B cell (primary cell): Measurements from ENCODE around the gene IL31. TPM values are rescaled to one million over a fixed set of nuclear protein-coding genes. Genes with fewer than 3 reads are reported as not detected.
A peak's percentile ranks its signal among the peaks of the same experiment; 100 is the strongest.
"Not testable (repeated sequence)": the region's sequence is repeated elsewhere in the genome, so short reads cannot be mapped to it uniquely, and the experiment has no call there.

ENCODE experiments used
- ATAC-seq: fragments of 200-7000 bp; cut with Tn5 transposase; one replicate; pipeline ENCODE4 v1.10.0; 2021; ENCODE audit warnings: low read depth, mild to moderate bottlenecking, moderate number of reproducible peaks, moderate library complexity
- CTCF ChIA-PET: fragments of 350-600 bp; sonication (Branson Sonifier 250); formaldehyde crosslinking; loops from one replicate; lab custom pipeline; 2021; ENCODE audit warnings: antibody characterized with exemption, inconsistent platforms; lab: Charles Lee
- POLR2A ChIA-PET: fragments of 350-600 bp; sonication (Branson Sonifier 250); formaldehyde crosslinking; loops from one replicate; lab custom pipeline; 2021; ENCODE audit warnings: antibody characterized with exemption; lab: Charles Lee
- DNase-seq: peaks from one replicate; pipeline ENCODE4 v3.0.0; 2013
- H2AFZ ChIP-seq: 2 replicates; pipeline ENCODE4 v1.6.1; 2012; ENCODE audit warnings: mild to moderate bottlenecking, low read depth, low read length; ENCODE audit not compliant: insufficient read depth, poor library complexity, severe bottlenecking
- H3K27ac ChIP-seq, 2 donors: 1 replicate in 1 of 2; 2 replicates in 1 of 2; pipeline ENCODE4 v1.5.1; 2012 to 2013; ENCODE audit warnings: low read length in 2 of 2, mild to moderate bottlenecking in 2 of 2, moderate library complexity in 1 of 2
- H3K27me3 ChIP-seq, 4 experiments: fragments of 200-600 bp in 1 of 4; sonication (generic) in 1 of 4; replicated peaks in 1 of 4; 1 replicate in 2 of 4; 2 replicates in 2 of 4; pipeline versions ENCODE4 v1.6.1 to v1.7.0; 2013 to 2016; ENCODE audit warnings: low read length in 3 of 4, mild to moderate bottlenecking in 2 of 4, mixed read lengths in 1 of 4, moderate library complexity in 1 of 4; ENCODE audit not compliant: insufficient read depth in 4 of 4, control insufficient read depth in 3 of 4; ENCODE audit errors: control extremely low read depth in 1 of 4
- H3K36me3 ChIP-seq, 2 experiments: replicated peaks in 1 of 2; 1 replicate in 1 of 2; 2 replicates in 1 of 2; pipeline versions ENCODE4 v1.6.1 to v1.7.1; 2013; ENCODE audit warnings: low read length in 1 of 2; ENCODE audit not compliant: insufficient read depth in 2 of 2, control insufficient read depth in 1 of 2; ENCODE audit errors: control extremely low read depth in 1 of 2, extremely low read depth in 1 of 2
- H3K4me1 ChIP-seq, 2 donors: fragments of 200-600 bp in 1 of 2; sonication (generic) in 1 of 2; 1 replicate in 1 of 2; 2 replicates in 1 of 2; pipeline versions ENCODE4 v1.5.1 to v1.6.1; 2013 to 2017; ENCODE audit warnings: low read length in 2 of 2; ENCODE audit not compliant: control insufficient read depth in 2 of 2, insufficient read depth in 2 of 2
- H3K4me2 ChIP-seq: replicated peaks from 2 replicates; pipeline ENCODE3; 2012; ENCODE audit warnings: mild to moderate bottlenecking, low read depth, low read length; ENCODE audit not compliant: poor library complexity, severe bottlenecking
- H3K4me3 ChIP-seq, 5 experiments: fragments of 200-600 bp in 1 of 5; sonication (generic) in 1 of 5; 1 replicate in 3 of 5; 2 replicates in 2 of 5; pipeline versions ENCODE4 v1.5.1 to v1.7.0; 2011 to 2016; ENCODE audit warnings: low read length in 4 of 5, mild to moderate bottlenecking in 4 of 5, low read depth in 2 of 5, control low read depth in 1 of 5, moderate library complexity in 1 of 5; ENCODE audit not compliant: insufficient read depth in 1 of 5; ENCODE audit errors: control extremely low read depth in 1 of 5, extremely low read depth in 1 of 5
- H3K79me2 ChIP-seq: fragments of 200-600 bp; sonication (generic); one replicate; pipeline ENCODE4 v1.6.0; 2016; ENCODE audit warnings: low read length; ENCODE audit not compliant: control insufficient read depth, insufficient read depth
- H3K9ac ChIP-seq: fragments of 200-600 bp; sonication (generic); 2 replicates; pipeline ENCODE4 v1.6.1; 2017; ENCODE audit warnings: mild to moderate bottlenecking, low read length, moderate library complexity
- H3K9me3 ChIP-seq, 3 donors: one replicate each; pipeline versions ENCODE4 v1.6.1 to v1.7.1; 2013; ENCODE audit warnings: low read length in 2 of 3; ENCODE audit not compliant: control insufficient read depth in 2 of 3, insufficient read depth in 1 of 3; ENCODE audit errors: control extremely low read depth in 1 of 3
- H4K20me1 ChIP-seq: 2 replicates; pipeline ENCODE4 v1.6.0; 2012; ENCODE audit warnings: mild to moderate bottlenecking, low read length; ENCODE audit not compliant: insufficient read depth, control insufficient read depth, poor library complexity, severe bottlenecking
- H3K27ac Mint-ChIP-seq: one replicate; pipeline ENCODE4 v1.8.0; 2021; ENCODE audit warnings: mixed read lengths
- H3K27me3 Mint-ChIP-seq: one replicate; pipeline ENCODE4 v1.8.0; 2021; ENCODE audit warnings: mixed read lengths
- H3K4me1 Mint-ChIP-seq: one replicate; pipeline ENCODE4 v1.8.0; 2021; ENCODE audit warnings: mixed read lengths
- H3K4me3 Mint-ChIP-seq: one replicate; pipeline ENCODE4 v1.8.0; 2021; ENCODE audit warnings: mixed read lengths
- H3K9me3 Mint-ChIP-seq: one replicate; pipeline ENCODE4 v1.8.0; 2022; ENCODE audit warnings: mixed read lengths; ENCODE audit not compliant: insufficient read depth
- EZH2 ChIP-seq: IDR thresholded peaks from 2 replicates; pipeline ENCODE4 v1.6.1; 2012; ENCODE audit warnings: borderline replicate concordance, low read depth, mild to moderate bottlenecking, moderate library complexity, low read length; ENCODE audit not compliant: insufficient read depth, poor library complexity, severe bottlenecking
- WGBS: methylation state at CpG from one replicate; pipeline ENCODE4 v1.1.5; 2013; ENCODE audit warnings: missing lambda C conversion rate; ENCODE audit not compliant: insufficient coverage; 5-methylcytosine and 5-hydroxymethylcytosine counted together
- intact Hi-C: fragments of 100-400 bp; cut with micrococcal nuclease; formaldehyde crosslinking; loops from one replicate; pipeline ENCODE4 v1.10.0; 2022
- polyA plus RNA-seq: library from polyadenylated mRNA; depleted of rRNA; stranded (reverse); fragments of >200 nt; gene quantifications from 2 replicates; pipeline ENCODE4 v1.2.3, GENCODE V29; 2012
- total RNA-seq, 2 donors: library from RNA; stranded (reverse); fragments of 120-200 nt in 1 of 2; gene quantifications; 1 replicate in 1 of 2; 2 replicates in 1 of 2; pipeline versions ENCODE4 v1.2.3 to v1.2.4, GENCODE V29; 2013 to 2022
- TF ChIP-seq, protein P1 (sequence below): fragments of 200-600 bp; IDR thresholded peaks from one replicate; pipeline ENCODE4 v1.8.0; 2022; ENCODE audit warnings: antibody characterized with exemption, mild to moderate bottlenecking

IL31 gene
- total and polyA plus RNA-seq, 2 donors (not counting 1 experiment from before 2014, with no cell fraction given): not detected

DNA sequence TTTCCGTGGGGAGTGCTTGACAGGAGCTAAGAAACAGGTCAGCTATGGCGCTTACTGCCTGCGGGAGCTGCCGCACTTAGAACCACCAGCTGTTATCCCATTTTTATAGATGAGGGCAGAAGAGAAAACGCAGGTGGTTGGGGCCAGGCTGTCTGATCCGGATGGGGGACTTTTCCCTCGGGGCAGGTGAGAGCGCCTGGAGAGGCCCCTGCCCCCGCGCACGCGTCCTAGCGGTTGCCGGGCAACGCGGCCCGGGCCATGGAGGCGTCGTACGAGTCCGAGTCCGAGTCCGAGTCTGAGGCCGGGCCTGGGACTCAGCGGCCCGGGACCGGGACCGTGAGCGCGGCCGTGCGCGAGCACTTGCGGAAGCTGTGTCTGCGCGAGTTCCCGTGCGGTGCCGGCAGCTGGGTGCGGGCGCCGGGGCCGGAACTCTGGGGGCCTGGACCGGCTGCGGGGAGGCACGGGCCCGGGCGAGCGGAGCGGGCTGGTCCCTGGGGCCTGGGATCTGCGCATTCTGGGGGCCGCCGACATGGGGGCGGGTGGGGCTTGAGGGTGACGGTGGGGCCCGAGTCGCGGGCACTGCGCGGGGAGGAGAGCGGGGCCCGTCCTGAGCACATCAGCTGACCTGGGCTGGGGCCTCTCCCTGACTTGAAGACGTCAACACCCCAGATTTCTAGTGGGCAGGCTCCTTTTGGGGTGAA is 9.0 kb upstream of the IL31 start, which contains the start of gene LRRC43:
Gene LRRC43, plus strand, starts transcription at position 237 of the 701 bp plus-strand sequence. Its CDS starts 22 bp downstream, at position 259.
- TF ChIP-seq EZH2: no peak
- TF ChIP-seq, protein P1, sequence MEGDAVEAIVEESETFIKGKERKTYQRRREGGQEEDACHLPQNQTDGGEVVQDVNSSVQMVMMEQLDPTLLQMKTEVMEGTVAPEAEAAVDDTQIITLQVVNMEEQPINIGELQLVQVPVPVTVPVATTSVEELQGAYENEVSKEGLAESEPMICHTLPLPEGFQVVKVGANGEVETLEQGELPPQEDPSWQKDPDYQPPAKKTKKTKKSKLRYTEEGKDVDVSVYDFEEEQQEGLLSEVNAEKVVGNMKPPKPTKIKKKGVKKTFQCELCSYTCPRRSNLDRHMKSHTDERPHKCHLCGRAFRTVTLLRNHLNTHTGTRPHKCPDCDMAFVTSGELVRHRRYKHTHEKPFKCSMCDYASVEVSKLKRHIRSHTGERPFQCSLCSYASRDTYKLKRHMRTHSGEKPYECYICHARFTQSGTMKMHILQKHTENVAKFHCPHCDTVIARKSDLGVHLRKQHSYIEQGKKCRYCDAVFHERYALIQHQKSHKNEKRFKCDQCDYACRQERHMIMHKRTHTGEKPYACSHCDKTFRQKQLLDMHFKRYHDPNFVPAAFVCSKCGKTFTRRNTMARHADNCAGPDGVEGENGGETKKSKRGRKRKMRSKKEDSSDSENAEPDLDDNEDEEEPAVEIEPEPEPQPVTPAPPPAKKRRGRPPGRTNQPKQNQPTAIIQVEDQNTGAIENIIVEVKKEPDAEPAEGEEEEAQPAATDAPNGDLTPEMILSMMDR: no peak
- H3K4me1 ChIP-seq: peaks cover 15 to 22% of the 10 kb centered on the region in 2 donors
- 2% methylated on average over 61 of the region's 63 CpGs for WGBS
- peak within 1 kb of the TSS; percentile 68 for H3K9ac ChIP-seq
- peak within 1 kb of the TSS; percentile 75 for H2AFZ ChIP-seq
- peaks cover 0 to 6% (median 0%) of the 10 kb centered on the region in 3 donors for H3K9me3 ChIP-seq
- H3K36me3 ChIP-seq: no peaks in the 10 kb centered on the region
- peak within 1 kb of the TSS in 4 of 5 experiments; percentile 40 to 62 (median 57) for H3K4me3 ChIP-seq
- ChIA-PET POLR2A (interaction anchor here (1.3 kb wide), 1 partner anchor 43 kb away, joined by 3 read pairs; the partner anchor contains the start of gene DIABLO), CTCF (interaction anchor here (0.9 kb wide), 1 partner anchor 8 kb away, joined by 3 read pairs; no protein-coding TSS in a partner anchor)
- peak within 1 kb of the TSS; percentile 71 for H3K27ac Mint-ChIP-seq
- H4K20me1 ChIP-seq: no peaks in the 10 kb centered on the region
- H3K79me2 ChIP-seq: no peaks in the 10 kb centered on the region
- H3K9me3 Mint-ChIP-seq: no peaks in the 10 kb centered on the region
- DNase-seq (peak; percentile 66), ATAC-seq (peak; percentile 60)
- peaks cover 18% of the 10 kb centered on the region for H3K4me1 Mint-ChIP-seq
- H3K27ac ChIP-seq: no peak within 1 kb of the TSS
- peak within 1 kb of the TSS; percentile 89 for H3K4me3 Mint-ChIP-seq
- H3K27me3 Mint-ChIP-seq: peaks cover 13% of the 10 kb centered on the region
- H3K4me2 ChIP-seq: peak within 1 kb of the TSS; percentile 95
- peaks cover 0 to 3% (median 0%) of the 10 kb centered on the region in 4 experiments for H3K27me3 ChIP-seq
- intact Hi-C loops: no loop called here

DNA sequence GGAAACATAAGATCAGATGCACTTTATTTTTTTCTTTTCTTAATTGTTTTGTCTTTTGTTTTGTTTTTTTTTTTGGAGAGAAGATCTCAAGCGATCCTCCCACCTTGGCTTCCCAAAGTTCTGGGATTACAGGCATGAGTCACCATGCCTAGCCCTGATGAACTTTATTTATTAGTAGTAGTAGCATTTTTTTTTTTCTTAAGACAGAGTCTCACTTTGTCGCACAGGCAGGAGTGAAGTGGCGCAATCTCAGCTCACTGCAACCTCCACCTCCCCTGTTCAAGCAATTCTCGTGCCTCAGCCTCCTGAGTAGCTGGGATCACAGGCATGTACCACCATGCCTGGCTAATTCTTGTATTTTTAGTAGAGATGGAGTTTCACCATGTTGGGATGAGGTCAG is 2.5 kb upstream of the IL31 start:
- H3K27me3 Mint-ChIP-seq: peaks cover 21% of the 10 kb centered on the region
- H3K9me3 Mint-ChIP-seq, H3K4me3 Mint-ChIP-seq, H3K27ac Mint-ChIP-seq, H4K20me1 ChIP-seq, H3K4me2 ChIP-seq, ATAC-seq, H3K27me3 ChIP-seq, CTCF ChIA-PET, DNase-seq, H3K4me1 Mint-ChIP-seq, H3K4me3 ChIP-seq, H3K4me1 ChIP-seq, H3K36me3 ChIP-seq, H3K79me2 ChIP-seq, H3K9ac ChIP-seq, H3K27ac ChIP-seq, intact Hi-C loops, H2AFZ ChIP-seq, H3K9me3 ChIP-seq, POLR2A ChIA-PET: not testable (repeated sequence)
- no CpG with 5 or more reads among the region's 4 CpGs for whole genome bisulfite sequencing
